ENCODE results near the gene SEC14L6.

GRCh38 chr22:30547188-30547587, 647 bp upstream of the SEC14L6 start:
- TF ChIP-seq CTCF (conservative IDR thresholded peaks at IDR 0.05; ENCODE audit: low read length): no peak
- no peak for TF ChIP-seq EZH2phosphoT487 (IDR thresholded peaks at IDR 0.05; ENCODE audit: borderline replicate concordance, low read depth, low read length)
